Hepatic stellate cell (primary cell): ENCODE results near the gene FMN2.

ENCODE experiments used
- DNase-seq: peaks from one replicate; pipeline ENCODE4 v3.0.0; 2011; ENCODE audit warnings: low spot score

FMN2 gene

GRCh38 chr1:240098534-240098933 lies 6.9 kb downstream of the FMN2 start:
- no peak for DNase-seq

DNA sequence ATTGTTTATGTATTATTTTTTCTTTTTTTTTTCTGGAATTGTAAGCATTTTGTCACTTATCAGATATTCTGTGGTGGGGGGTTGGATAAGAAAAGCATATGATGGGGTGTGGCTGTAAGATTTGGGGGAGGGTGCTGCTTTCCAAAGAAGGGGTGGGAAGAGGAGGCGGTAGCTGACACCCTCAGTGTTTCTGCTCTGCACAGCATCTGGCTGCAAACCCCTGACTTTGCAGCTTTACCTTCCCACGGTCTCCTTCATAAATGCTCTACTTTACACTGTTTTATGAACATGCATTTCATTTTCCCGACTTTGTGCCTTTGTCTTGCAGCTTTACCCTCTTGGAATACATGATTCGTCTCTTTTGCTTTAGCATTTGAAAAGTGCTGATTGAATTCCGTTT lies 7.6 kb downstream of the FMN2 start:
- DNase-seq = no peak

- no peak for DNase-seq
These were observed 8.1 kb downstream of the FMN2 start for GRCh38 chr1:240099748-240100147.

GRCh38 chr1:240100371-240100934 lies 8.8 kb downstream of the FMN2 start:
- peak; percentile 74 for DNase-seq

- DNase-seq = no peak
These were observed 9.6 kb downstream of the FMN2 start for GRCh38 chr1:240101306-240101705.

GRCh38 chr1:240101737-240102136 lies 10.1 kb downstream of the FMN2 start:
- DNase-seq = no peak

DNA sequence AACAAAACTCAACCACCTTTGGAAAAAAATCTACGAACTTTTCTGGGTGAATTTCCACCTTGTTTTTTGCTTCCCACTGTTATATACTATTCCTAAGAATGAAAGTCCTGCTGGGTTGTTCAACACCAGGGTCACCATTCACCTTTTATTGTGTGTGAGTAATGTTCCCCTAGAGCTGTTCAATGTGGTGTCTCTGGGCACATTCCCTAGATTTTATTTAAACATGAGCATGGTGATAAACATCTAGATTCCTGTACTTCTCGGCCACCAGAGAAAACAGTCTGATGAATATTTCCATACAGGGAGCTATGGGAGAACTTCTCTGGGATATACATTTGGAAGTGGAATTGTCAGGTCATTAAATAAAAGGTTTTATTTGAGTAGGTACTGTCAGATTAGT lies 13.0 kb downstream of the FMN2 start:
- no peak for DNase-seq

- peak; percentile 71 for DNase-seq
These were observed 15.5 kb downstream of the FMN2 start for GRCh38 chr1:240107058-240107684.

GRCh38 chr1:240109130-240109529 lies 17.4 kb downstream of the FMN2 start:
- DNase-seq = no peak

DNA sequence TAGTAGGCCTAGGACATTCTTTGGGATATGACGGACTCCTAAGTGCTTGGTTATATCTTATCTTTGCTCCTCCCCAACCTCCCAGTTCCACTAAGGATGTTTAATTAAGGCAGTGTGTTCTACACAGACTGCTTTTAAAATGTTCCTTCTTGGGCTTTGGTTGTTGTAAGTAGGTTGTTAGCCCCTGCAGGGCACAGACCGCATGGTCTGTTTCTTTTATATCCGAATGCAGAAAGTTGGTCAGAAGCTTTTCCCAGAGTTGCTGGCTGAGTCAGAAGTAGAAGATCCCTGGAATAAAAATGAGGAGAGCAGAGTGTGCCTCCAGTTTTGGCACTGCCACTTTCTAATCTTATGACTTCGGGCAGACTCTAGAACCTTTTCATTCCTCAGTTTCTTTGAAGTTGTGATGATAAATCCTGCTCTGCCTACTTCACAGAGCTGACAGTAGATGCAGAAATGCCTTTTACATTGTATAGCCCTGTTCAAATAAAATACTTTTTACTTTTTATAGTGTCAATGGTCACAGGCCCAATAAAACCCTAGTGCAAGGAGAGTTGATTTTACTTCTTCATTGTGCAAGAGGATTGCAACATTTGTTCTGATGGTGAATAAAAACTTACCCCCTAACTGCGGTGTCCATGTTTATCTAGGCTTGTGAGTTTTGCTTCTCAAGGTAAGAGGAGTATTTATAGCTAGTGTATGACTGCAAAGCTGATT lies 18.4 kb downstream of the FMN2 start:
- DNase-seq = no peak

- DNase-seq = no peak
These were observed 19.9 kb downstream of the FMN2 start for GRCh38 chr1:240111558-240111957.

DNA sequence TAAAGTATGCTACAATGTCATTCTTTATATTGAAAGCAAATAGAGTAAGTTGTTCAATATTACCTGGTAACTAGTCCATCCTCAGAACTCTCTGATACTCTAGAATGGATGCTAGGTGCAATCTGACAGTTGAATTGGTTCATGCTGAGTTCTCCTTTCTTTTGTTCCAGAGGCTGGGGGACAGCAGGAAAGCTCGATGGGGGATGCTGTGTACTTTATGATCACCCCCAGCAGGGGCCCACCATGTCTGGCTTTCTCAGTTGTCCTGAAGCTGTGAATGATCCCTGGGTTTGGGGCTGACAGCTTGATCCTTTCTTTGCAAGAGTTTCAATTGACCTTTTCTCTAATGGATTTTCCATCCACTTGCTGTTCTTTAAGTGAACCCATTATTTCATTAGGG lies 22.5 kb downstream of the FMN2 start:
- no peak for DNase-seq

GRCh38 chr1:240115831-240116230 lies 24.1 kb downstream of the FMN2 start:
- no peak for DNase-seq

DNA sequence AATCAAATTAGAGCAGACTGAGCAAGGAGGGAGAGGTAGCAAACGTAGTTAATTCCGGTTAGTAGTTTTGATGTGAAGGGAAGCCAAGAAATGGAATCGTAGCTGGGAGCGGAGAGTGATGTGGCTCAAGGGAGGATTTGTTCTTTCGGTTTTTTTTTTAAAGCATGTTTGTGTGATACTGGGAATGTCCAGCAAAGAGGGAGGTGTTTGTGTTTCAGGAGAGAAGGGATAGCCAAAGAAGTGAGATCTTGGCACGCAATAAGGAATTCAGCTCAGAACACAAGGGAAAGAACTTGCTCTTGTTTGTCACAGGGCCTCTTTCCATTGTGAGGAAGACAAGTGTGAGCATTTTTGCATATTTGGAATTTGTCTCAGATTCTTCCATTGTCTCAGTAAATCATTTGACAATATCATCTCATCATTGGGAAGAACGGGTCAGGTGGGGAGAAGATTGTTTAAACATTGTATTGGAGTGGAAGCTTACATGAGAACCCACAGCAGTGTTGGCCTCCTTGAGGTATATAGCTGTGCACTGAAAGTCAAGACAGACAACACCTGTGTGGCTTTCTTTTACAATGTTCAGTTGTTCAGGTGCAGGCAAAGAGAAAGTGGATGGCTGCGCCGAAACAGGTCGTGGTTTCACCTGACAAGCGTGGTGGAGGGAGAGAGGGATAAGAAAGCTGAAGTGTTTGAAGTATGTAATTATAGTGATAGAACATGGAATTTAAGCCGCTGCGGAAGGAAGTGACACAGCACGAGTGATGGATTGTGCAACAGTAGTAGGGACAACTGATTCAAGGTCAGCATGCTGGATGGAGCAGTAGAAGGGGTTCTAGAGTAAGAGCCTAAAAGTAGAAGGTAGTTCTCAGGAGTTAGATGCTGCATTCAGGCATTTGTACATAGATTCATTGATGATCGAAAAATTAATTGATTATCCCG lies 25.4 kb downstream of the FMN2 start:
- DNase-seq = no peak

- DNase-seq = no peak
These were observed 26.2 kb downstream of the FMN2 start for GRCh38 chr1:240117930-240118329.

GRCh38 chr1:240122639-240123613 lies 31.2 kb downstream of the FMN2 start:
- no peak for DNase-seq

GRCh38 chr1:240126821-240127220 lies 35.1 kb downstream of the FMN2 start:
- peak; percentile 28 for DNase-seq

- DNase-seq = no peak
These were observed 36.7 kb downstream of the FMN2 start for GRCh38 chr1:240128366-240128765.

DNA sequence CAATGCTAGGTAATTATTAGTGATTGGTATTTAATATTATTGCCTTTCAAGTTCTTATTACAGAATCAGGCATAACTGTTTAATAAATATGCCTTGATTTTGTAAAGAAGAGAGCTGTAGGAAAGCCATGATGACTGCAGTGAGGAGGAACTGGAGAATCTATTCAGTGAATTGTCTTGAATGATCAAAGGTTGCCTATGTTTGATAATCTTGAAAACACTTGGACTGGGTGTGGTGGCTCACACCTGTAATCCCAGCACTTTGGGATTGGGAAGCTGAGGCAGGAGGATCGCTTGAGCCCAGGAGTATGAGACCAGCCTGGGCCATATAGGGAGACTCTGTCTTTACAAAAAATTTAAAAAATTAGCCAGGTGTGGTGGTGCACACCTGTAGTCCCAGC lies 42.4 kb downstream of the FMN2 start:
- no peak for DNase-seq

DNA sequence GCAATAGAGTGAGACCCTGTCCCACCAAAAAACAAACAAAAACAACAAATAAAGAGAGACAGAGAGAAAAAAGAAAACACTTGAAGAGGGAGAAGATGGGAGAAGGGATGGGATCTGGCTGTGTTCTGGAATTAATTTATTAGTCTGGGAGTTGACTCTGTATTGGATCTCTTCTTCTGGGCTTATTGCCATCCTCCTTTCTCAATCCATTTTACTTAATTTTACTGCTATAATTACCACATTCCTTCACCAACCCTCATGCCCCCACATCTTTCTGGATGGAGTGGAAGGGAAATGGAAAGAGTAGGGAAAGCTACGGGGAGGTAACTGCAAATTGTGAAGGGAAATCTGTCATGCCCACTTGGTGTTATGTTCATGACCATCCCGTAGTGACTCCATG lies 42.9 kb downstream of the FMN2 start:
- no peak for DNase-seq

DNA sequence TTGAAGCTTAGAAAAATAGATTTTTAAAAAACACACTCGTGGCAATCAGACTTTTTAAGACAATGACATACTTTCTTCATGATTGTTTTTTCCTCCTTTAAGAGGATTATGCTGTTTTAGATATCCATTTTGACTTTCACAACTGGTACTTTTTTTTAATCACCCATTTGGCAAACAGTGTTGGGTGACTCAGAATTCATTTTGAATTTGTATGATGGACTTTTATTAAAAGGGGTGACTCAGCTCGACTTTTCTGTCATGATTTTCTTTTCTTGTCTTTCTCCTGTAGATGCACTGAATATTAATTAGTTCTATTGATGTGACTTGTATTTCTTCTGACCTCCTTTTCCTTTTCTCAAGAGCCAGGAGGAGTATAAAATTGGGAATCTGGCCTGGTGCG lies 44.7 kb downstream of the FMN2 start:
- no peak for DNase-seq
